ENCODE data around the gene SLC5A12. TPM values are rescaled to one million over a fixed set of nuclear protein-coding genes. Genes with fewer than 3 reads are reported as not detected.

The SLC5A12 gene
- total RNA-seq, 3 donors from 2014 or later = 0.13 to 0.58 (median 0.22) TPM

GRCh38 chr11:26623076-26623659 is 98.7 kb downstream of the SLC5A12 start:
- Histone ChIP-seq H3K36me3 (ENCODE audit: low read depth) (no peaks in the 10 kb centered on the region), H3K4me1 (ENCODE audit: low read depth) (no peaks in the 10 kb centered on the region), H3K9me3 (no peaks in the 10 kb centered on the region), H3K4me3 (no peak overlapping the region)
- ATAC-seq = no peak
- intact Hi-C loops (cut with DNase I, micrococcal nuclease) = no loop called here
- TF ChIP-seq, protein P1, sequence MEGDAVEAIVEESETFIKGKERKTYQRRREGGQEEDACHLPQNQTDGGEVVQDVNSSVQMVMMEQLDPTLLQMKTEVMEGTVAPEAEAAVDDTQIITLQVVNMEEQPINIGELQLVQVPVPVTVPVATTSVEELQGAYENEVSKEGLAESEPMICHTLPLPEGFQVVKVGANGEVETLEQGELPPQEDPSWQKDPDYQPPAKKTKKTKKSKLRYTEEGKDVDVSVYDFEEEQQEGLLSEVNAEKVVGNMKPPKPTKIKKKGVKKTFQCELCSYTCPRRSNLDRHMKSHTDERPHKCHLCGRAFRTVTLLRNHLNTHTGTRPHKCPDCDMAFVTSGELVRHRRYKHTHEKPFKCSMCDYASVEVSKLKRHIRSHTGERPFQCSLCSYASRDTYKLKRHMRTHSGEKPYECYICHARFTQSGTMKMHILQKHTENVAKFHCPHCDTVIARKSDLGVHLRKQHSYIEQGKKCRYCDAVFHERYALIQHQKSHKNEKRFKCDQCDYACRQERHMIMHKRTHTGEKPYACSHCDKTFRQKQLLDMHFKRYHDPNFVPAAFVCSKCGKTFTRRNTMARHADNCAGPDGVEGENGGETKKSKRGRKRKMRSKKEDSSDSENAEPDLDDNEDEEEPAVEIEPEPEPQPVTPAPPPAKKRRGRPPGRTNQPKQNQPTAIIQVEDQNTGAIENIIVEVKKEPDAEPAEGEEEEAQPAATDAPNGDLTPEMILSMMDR (IDR thresholded peaks at IDR 0.05) = no peak
- no peak for DNase-seq

DNA sequence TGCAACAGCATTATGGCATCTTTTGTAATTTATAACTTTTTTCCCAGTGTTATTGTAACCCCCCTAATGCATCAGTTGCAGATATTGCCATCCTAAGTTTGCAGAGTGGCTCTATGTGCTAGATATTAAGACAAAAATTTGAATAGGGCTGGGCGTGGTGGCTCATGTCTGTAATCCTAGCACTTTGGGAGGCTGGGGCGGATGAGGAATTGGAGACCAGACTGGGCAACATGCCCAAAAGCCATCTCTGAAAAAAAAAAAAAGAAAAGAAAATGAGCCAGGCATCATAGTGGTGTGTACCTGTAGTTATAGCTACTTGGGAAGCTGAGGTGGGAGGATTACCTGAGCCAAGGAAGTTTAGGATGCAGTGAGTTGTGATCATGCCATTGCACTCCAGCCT is 99.7 kb downstream of the SLC5A12 start:
- Histone ChIP-seq H3K4me3 (no peak overlapping the region), H3K36me3 (ENCODE audit: low read depth) (no peaks in the 10 kb centered on the region), H3K9me3 (no peaks in the 10 kb centered on the region), H3K4me1 (ENCODE audit: low read depth) (no peaks in the 10 kb centered on the region)
- intact Hi-C loops (cut with DNase I, micrococcal nuclease) = no loop called here
- TF ChIP-seq, protein P1 (IDR thresholded peaks at IDR 0.05) = no peak
- ATAC-seq (no peak), DNase-seq (no peak)

GRCh38 chr11:26621132-26621531 is 100.7 kb downstream of the SLC5A12 start:
- no peak overlapping the region for H3K4me3 ChIP-seq
- TF ChIP-seq, protein P1 (IDR thresholded peaks at IDR 0.05) = no peak
- intact Hi-C loops (cut with DNase I, micrococcal nuclease) = no loop called here
- no peak for DNase-seq
- no peak for ATAC-seq
- H3K9me3 ChIP-seq = no peaks in the 10 kb centered on the region
- H3K4me1 ChIP-seq (ENCODE audit: low read depth) = no peaks in the 10 kb centered on the region
- H3K36me3 ChIP-seq (ENCODE audit: low read depth) = no peaks in the 10 kb centered on the region

GRCh38 chr11:26620282-26621045 is 101.4 kb downstream of the SLC5A12 start:
- TF ChIP-seq, protein P1 (IDR thresholded peaks at IDR 0.05) = no peak
- no peaks in the 10 kb centered on the region for H3K36me3 ChIP-seq (ENCODE audit: low read depth)
- DNase-seq (no peak), ATAC-seq (no peak)
- intact Hi-C loops (cut with DNase I, micrococcal nuclease) = no loop called here
- no peak overlapping the region for H3K4me3 ChIP-seq
- no peaks in the 10 kb centered on the region for H3K9me3 ChIP-seq
- no peaks in the 10 kb centered on the region for H3K4me1 ChIP-seq (ENCODE audit: low read depth)

GRCh38 chr11:26618441-26618840 is 103.4 kb downstream of the SLC5A12 start:
- TF ChIP-seq, protein P1 (IDR thresholded peaks at IDR 0.05) = no peak

More at GRCh38 chr11:26618441-26618840, 103.4 kb downstream of the SLC5A12 start:
- Histone ChIP-seq H3K36me3 (ENCODE audit: low read depth) (no peaks in the 10 kb centered on the region), H3K4me3 (no peak overlapping the region), H3K4me1 (ENCODE audit: low read depth) (no peaks in the 10 kb centered on the region), H3K9me3 (no peaks in the 10 kb centered on the region)
- no peak for DNase-seq
- no peak for ATAC-seq
- intact Hi-C loops (cut with DNase I, micrococcal nuclease) = no loop called here

Other genes with a start within 250 kb of the SLC5A12 start
- not detected for gene MUC15, start 149.8 kb downstream of the SLC5A12 start, total RNA-seq

All from mucosa of descending colon (tissue), 3 donors.